ENCODE measurements around the gene LIN37.

DNA sequence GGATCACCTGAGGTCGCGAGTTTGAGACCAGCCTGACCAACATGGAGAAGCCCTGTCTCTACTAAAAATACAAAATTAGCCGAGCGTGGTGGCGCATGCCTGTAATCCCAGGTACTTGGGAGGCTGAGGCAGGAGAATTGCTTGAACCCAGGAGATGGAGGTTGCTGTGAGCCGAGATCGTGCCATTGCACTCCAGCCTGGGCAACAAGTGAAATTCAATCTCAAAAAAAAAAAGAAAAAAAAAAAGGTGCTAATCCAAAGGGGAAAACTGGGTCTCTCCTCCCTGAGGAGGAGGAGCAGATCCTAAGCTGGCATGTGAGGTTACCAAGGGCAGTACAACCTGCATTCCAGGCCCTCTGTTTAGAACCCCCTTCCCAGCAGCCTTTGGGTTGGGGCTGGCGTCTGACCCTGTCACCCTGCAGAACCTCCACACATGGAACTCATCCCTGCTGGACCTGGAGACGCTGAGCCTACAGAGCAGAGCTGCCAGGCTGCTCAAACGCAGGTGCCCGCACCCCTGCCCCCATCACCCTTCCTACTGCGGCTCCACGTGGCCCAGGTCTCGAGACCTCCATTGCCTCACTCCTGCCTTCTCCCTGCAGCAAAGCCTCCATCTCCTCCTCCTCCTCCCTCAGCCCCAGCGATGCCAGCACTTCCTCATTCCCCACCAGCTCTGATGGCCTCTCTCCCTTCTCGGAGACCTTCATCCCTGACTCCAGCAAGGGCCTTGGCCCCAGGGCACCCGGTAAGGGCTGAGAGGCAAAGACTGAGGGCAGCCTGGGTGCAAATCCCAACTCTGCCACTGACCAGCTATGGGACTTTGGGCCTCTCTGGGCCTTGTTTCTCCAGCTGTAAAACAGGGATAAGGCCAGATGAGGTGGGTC, 16.3 kb downstream of the LIN37 start:
- no peak for TF ChIP-seq CTCF (IDR thresholded peaks at IDR 0.05; ENCODE audit: low read length)
- no peak for TF ChIP-seq EZH2 (IDR thresholded peaks at IDR 0.05; ENCODE audit: borderline replicate concordance, low read length)
